OCI-LY3 (cell line): ENCODE data around the gene UBTD1.

Experiments used
- H2AFZ ChIP-seq: fragments of 200-600, 300-600 bp; shearing (Covaris generic); 2 replicates; pipeline ENCODE4 v1.6.0; 2014; ENCODE audit warnings: antibody characterized with exemption, low read depth, low read length
- H3K27ac ChIP-seq: fragments of 200-600, 300-600 bp; sonication (generic); 2 replicates; pipeline ENCODE4 v1.5.1; 2014; ENCODE audit warnings: mild to moderate bottlenecking, low read length, moderate library complexity, mixed read lengths
- H3K27me3 ChIP-seq: fragments of 200-600, 300-600 bp; sonication (generic); 2 replicates; pipeline ENCODE4 v1.6.1; 2014; ENCODE audit warnings: low read depth, low read length, mixed read lengths
- H3K36me3 ChIP-seq: fragments of 200-600, 300-600 bp; sonication (generic); replicated peaks from 2 replicates; pipeline ENCODE3; 2014; ENCODE audit warnings: low read depth, low read length, mixed read lengths
- H3K4me1 ChIP-seq: fragments of 300-600, 200-600 bp; sonication (generic); 2 replicates; pipeline ENCODE4 v1.6.1; 2014; ENCODE audit warnings: low read length, mixed read lengths
- H3K4me2 ChIP-seq: fragments of 200-600, 300-600 bp; sonication (generic); 2 replicates; pipeline ENCODE4 v1.6.1; 2014; ENCODE audit warnings: low read length, mixed read lengths
- H3K4me3 ChIP-seq: fragments of 300-600, 200-600 bp; sonication (generic); 2 replicates; pipeline ENCODE4 v1.5.1; 2014; ENCODE audit warnings: antibody characterized with exemption, mild to moderate bottlenecking, low read length, moderate library complexity
- H3K79me2 ChIP-seq: fragments of 300-600, 200-600 bp; shearing (Covaris generic); 2 replicates; pipeline ENCODE4 v1.6.1; 2014; ENCODE audit warnings: mild to moderate bottlenecking, low read length, mixed read lengths
- H3K9ac ChIP-seq: fragments of 300-600, 200-600 bp; shearing (Covaris generic); 2 replicates; pipeline ENCODE4 v1.6.0; 2014; ENCODE audit warnings: mild to moderate bottlenecking, low read length, moderate library complexity
- H3K9me3 ChIP-seq: fragments of 200-600, 300-600 bp; shearing (Covaris generic); 2 replicates; pipeline ENCODE4 v1.6.1; 2014; ENCODE audit warnings: low read length, mixed read lengths; ENCODE audit not compliant: insufficient read depth
- H4K20me1 ChIP-seq: fragments of 200-600, 300-600 bp; sonication (generic); 2 replicates; pipeline ENCODE4 v1.6.1; 2016; ENCODE audit warnings: low read length, mixed read lengths; ENCODE audit not compliant: insufficient read depth
- CTCF ChIP-seq: fragments of 200-600, 300-600 bp; sonication (generic); IDR thresholded peaks from 2 replicates; pipeline ENCODE4 v1.5.1; 2014; ENCODE audit warnings: antibody characterized with exemption, low read length, low read depth
- EZH2phosphoT487 ChIP-seq: fragments of 200-600 bp; shearing (Covaris generic); IDR thresholded peaks from 2 replicates; pipeline ENCODE4 v1.6.1; 2018; ENCODE audit warnings: antibody characterized with exemption, mixed run types, low read depth

The UBTD1 gene

DNA sequence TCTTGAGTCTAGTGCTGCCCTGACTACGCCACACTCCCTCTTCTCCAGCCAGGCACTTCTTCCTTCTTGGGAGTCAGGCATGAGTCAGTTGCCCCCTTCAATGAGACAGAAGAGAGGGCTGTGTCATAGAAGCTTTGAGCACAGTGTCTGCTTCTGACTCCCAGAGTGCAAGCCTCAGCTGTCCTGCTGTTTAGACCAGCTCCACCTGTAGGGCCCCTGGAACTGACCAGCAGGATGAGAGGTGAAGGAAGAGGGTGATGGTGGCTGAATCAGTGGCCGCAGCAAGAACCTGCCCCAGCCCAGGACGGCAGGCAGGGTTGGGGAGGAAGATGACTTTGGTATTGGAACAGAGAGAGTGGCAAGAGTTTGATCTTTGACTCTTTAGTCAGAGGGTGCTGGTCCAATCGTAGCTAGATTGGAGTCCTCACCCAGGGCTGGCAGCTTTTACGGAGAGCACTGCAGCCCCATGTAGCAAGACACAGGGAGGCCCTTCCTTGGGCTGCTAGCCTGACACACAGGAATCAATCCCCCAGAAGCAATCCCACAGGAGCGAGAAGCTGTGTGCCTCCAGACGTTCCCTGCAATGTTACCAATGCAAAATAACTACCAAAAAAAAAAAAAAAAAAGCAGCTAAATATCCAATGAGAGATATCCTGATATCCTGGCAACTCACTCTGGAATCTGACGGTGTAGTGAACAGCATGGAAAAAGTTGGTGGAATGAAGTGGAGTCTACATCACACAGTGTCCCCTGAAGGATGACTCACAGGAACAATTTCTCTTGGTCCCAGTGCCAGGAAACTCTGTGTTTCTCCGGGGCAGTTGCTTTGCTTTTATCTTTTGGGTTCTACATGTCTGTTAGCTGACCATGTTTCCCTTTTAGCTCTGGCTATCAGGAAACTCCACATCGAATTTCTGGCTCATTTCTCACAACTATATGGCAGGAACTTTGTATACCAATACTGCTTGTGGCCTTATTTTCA is 97.7 kb downstream of the UBTD1 start:
- Histone ChIP-seq H3K79me2 (no peaks in the 10 kb centered on the region), H3K4me2 (no peak overlapping the region), H3K4me3 (no peak overlapping the region), H3K27me3 (no peaks in the 10 kb centered on the region), H3K9ac (no peak overlapping the region), H3K36me3 (no peaks in the 10 kb centered on the region), H3K9me3 (no peaks in the 10 kb centered on the region), H3K27ac (no peak overlapping the region), H4K20me1 (no peaks in the 10 kb centered on the region), H3K4me1 (no peaks in the 10 kb centered on the region), H2AFZ (no peak overlapping the region)
- no peak for TF ChIP-seq CTCF
- no peak for TF ChIP-seq EZH2phosphoT487

- Histone ChIP-seq H3K79me2 (no peaks in the 10 kb centered on the region), H4K20me1 (no peaks in the 10 kb centered on the region), H3K4me3 (no peak overlapping the region), H3K9ac (no peak overlapping the region), H3K4me1 (no peaks in the 10 kb centered on the region), H3K27me3 (no peaks in the 10 kb centered on the region), H3K27ac (no peak overlapping the region), H3K9me3 (no peaks in the 10 kb centered on the region), H2AFZ (no peak overlapping the region), H3K36me3 (no peaks in the 10 kb centered on the region), H3K4me2 (no peak overlapping the region)
- no peak for TF ChIP-seq CTCF
Measured at GRCh38 chr10:97597778-97598177, 99.1 kb downstream of the UBTD1 start.

DNA sequence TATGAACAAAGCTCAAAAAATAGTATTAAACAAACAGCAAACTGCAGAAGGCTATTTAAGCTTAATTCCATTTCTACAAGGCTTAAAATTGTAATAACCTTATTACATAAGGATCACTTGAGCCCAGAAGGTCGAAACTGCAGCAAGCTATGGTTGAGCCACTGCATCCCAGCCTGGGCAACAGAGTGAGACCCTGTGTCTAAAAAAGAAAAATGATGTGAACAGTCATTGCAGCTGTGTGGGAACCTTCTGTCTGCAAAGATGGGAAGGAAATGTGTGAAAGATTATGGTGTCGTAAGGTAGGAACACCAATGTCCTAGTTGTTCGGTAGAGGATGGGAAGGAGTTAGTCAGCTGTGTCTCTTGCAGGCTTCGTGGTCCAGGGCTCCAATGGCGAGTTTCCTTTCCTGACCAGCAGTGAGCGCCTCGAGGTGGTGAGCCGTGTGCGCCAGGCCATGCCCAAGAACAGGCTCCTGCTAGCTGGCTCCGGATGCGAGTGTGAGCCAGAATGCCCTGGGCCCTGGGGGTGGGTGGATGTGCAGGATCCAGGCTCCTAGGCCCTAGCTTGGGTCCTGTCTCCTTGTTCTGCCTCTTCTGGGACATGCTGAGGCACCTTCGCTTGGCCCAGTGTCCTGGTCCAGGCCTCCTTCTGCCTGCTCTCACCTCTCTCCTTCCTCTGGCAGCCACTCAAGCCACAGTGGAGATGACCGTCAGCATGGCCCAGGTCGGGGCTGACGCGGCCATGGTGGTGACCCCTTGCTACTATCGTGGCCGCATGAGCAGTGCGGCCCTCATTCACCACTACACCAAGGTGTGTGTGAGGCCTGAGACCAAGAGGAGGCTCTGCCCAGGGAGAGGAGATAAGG is 99.9 kb downstream of the UBTD1 start:
- Histone ChIP-seq H3K27me3 (no peaks in the 10 kb centered on the region), H3K27ac (no peak overlapping the region), H3K4me1 (no peaks in the 10 kb centered on the region), H2AFZ (no peak overlapping the region), H3K9me3 (no peaks in the 10 kb centered on the region), H3K4me2 (no peak overlapping the region), H4K20me1 (no peaks in the 10 kb centered on the region), H3K36me3 (no peaks in the 10 kb centered on the region), H3K9ac (no peak overlapping the region), H3K4me3 (no peak overlapping the region), H3K79me2 (no peaks in the 10 kb centered on the region)
- no peak for TF ChIP-seq CTCF
- TF ChIP-seq EZH2phosphoT487, result no peak

DNA sequence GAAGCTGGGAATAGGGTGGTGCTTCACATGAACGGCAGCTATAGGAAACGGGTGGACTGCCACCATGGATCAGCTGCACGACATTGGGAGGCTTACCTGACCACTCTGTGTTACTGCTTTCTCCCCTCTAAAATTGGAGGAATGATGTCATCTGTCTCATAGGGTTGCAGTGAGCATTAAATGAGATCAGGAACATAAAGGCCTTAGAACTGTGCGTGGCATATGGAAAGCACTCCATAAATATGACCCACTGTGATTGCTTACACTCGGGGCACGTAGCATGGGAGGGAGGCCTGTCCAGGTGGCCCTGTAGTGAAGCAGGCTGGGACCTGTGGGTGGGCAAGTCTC is 100.5 kb downstream of the UBTD1 start:
- Histone ChIP-seq H3K27ac (no peak overlapping the region), H3K79me2 (no peaks in the 10 kb centered on the region), H3K9me3 (no peaks in the 10 kb centered on the region), H2AFZ (no peak overlapping the region), H3K4me1 (no peaks in the 10 kb centered on the region), H3K27me3 (no peaks in the 10 kb centered on the region), H3K36me3 (no peaks in the 10 kb centered on the region), H3K4me2 (no peak overlapping the region), H3K9ac (no peak overlapping the region), H4K20me1 (no peaks in the 10 kb centered on the region), H3K4me3 (no peak overlapping the region)
- no peak for TF ChIP-seq EZH2phosphoT487
